ENCODE data around the gene PID1. TPM values are rescaled to one million over a fixed set of nuclear protein-coding genes. Genes with fewer than 3 reads are reported as not detected.
"Not testable (repeated sequence)": the region's sequence is repeated elsewhere in the genome, so short reads cannot be mapped to it uniquely, and the experiment has no call there.

Gene PID1
- total and polyA plus RNA-seq, 8 donors: 2.9 to 13.5 (median 4.7) TPM

GRCh38 chr2:229080172-229080571 lies 190.9 kb downstream of the PID1 start:
- intact Hi-C loops (cut with DNase I): no loop called here
- Histone ChIP-seq H3K27me3 (no peaks in the 10 kb centered on the region), H3K9me3 (no peaks in the 10 kb centered on the region), H3K27ac (no peak overlapping the region), H3K4me3 (no peak overlapping the region), H3K36me3 (no peaks in the 10 kb centered on the region), H3K4me1 (no peaks in the 10 kb centered on the region)
- ATAC-seq (no peak), FAIRE-seq (no peak), DNase-seq (no peak)
- TF ChIP-seq CTCF (IDR thresholded peaks at IDR 0.05): no peak
- 52 to 63% methylated on average over 1 of the region's 1 CpG for WGBS, 2 donors

- FAIRE-seq; H3K27me3 ChIP-seq; H3K4me3 ChIP-seq; H3K9me3 ChIP-seq; DNase-seq; H3K27ac ChIP-seq; ATAC-seq; H3K4me1 ChIP-seq; intact Hi-C loops (cut with DNase I); H3K36me3 ChIP-seq: not testable (repeated sequence)
- 85 to 92% methylated on average over 2 of the region's 2 CpGs for WGBS, 2 donors
Measured at GRCh38 chr2:229076886-229077285, 194.2 kb downstream of the PID1 start.

- ATAC-seq (no peak), FAIRE-seq (no peak), DNase-seq (no peak)
- Histone ChIP-seq H3K36me3 (no peaks in the 10 kb centered on the region), H3K4me1 (no peaks in the 10 kb centered on the region), H3K9me3 (no peaks in the 10 kb centered on the region), H3K4me3 (no peak overlapping the region), H3K27me3 (no peaks in the 10 kb centered on the region), H3K27ac (no peak overlapping the region)
- intact Hi-C loops (cut with DNase I): no loop called here
- TF ChIP-seq CTCF (IDR thresholded peaks at IDR 0.05): no peak
- 76 to 83% methylated on average over 2 of the region's 2 CpGs for WGBS, 2 donors
Measured at GRCh38 chr2:229073935-229074334, 197.2 kb downstream of the PID1 start.

GRCh38 chr2:229071292-229071976 lies 199.7 kb downstream of the PID1 start:
- FAIRE-seq (no peak), ATAC-seq (no peak), DNase-seq (no peak)
- no peak overlapping the region for H3K4me3 ChIP-seq
- no peaks in the 10 kb centered on the region for H3K27me3 ChIP-seq
- H3K9me3 ChIP-seq: no peaks in the 10 kb centered on the region
- H3K4me1 ChIP-seq: no peaks in the 10 kb centered on the region
- WGBS, 2 donors: 82 to 89% methylated on average over 5 of the region's 5 CpGs
- no peaks in the 10 kb centered on the region for H3K36me3 ChIP-seq
- no peak for TF ChIP-seq CTCF (IDR thresholded peaks at IDR 0.05)
- H3K27ac ChIP-seq: no peak overlapping the region
- intact Hi-C loops (cut with DNase I): no loop called here

- Histone ChIP-seq H3K27ac (no peak overlapping the region), H3K9me3 (no peaks in the 10 kb centered on the region), H3K4me3 (no peak overlapping the region), H3K36me3 (no peaks in the 10 kb centered on the region), H3K27me3 (no peaks in the 10 kb centered on the region), H3K4me1 (no peaks in the 10 kb centered on the region)
- no peak for ATAC-seq
- FAIRE-seq: no peak
- no peak for TF ChIP-seq CTCF (IDR thresholded peaks at IDR 0.05)
- DNase-seq: no peak
- 81 to 86% methylated on average over 4 of the region's 4 CpGs for WGBS, 2 donors
- intact Hi-C loops (cut with DNase I): no loop called here
Measured at GRCh38 chr2:229066121-229066715, 204.9 kb downstream of the PID1 start.

Measured in pancreas (tissue), 10 donors.